ENCODE data around the gene GRPEL2. TPM values are rescaled to one million over a fixed set of nuclear protein-coding genes. Genes with fewer than 3 reads are reported as not detected.

GRPEL2 gene
- total RNA-seq, 1 experiment from 2014 or later, result 48.9 TPM

DNA sequence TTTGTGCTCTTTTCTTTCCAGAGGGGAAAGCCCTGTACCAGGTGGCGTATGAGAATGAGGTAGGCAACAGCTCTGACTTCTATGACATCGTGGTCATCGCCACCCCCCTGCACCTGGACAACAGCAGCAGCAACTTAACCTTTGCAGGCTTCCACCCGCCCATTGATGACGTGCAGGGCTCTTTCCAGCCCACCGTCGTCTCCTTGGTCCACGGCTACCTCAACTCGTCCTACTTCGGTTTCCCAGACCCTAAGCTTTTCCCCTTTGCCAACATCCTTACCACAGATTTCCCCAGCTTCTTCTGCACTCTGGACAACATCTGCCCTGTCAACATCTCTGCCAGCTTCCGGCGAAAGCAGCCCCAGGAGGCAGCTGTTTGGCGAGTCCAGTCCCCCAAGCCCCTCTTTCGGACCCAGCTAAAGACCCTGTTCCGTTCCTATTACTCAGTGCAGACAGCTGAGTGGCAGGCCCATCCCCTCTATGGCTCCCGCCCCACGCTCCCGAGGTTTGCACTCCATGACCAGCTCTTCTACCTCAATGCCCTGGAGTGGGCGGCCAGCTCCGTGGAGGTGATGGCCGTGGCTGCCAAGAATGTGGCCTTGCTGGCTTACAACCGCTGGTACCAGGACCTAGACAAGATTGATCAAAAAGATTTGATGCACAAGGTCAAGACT, 22.8 kb downstream of the GRPEL2 start:
- Histone ChIP-seq H3K9me2 (ENCODE audit: insufficient read depth) (no peaks in the 10 kb centered on the region), H3K27me3 (ENCODE audit: insufficient read depth, low read length) (no peaks in the 10 kb centered on the region), H3K4me1 (ENCODE audit: control insufficient read depth in 1 of 2, insufficient read depth in 2 of 2, low read length in 2 of 2) (peaks cover 4 to 9% of the 10 kb centered on the region in 2 experiments; a peak in 3 of 4 replicates), H2AFZ (ENCODE audit: low read depth, low read length, poor library complexity, severe bottlenecking) (no peak overlapping the region), H3K4me2 (ENCODE audit: low read length) (peak overlapping the region; percentile 35), H4K20me1 (ENCODE audit: insufficient read depth) (no peaks in the 10 kb centered on the region), H3K27ac (ENCODE audit: low read depth, low read length) (no peak overlapping the region), H3K9me3 (ENCODE audit: control insufficient read depth in 1 of 2, insufficient read depth in 1 of 2, low read depth in 1 of 2, low read length in 2 of 2) (no peaks in the 10 kb centered on the region), H3K4me3 (replicated peaks in 1 of 2; ENCODE audit: low read depth in 1 of 2, low read length in 2 of 2) (no peak overlapping the region), H3K36me3 (ENCODE audit: control insufficient read depth in 1 of 2, insufficient read depth in 2 of 2, low read length in 2 of 2) (no peaks in the 10 kb centered on the region), H3K9ac (ENCODE audit: low read length) (no peak overlapping the region), H3K79me2 (ENCODE audit: insufficient read depth, low read length) (no peaks in the 10 kb centered on the region)
- TF ChIP-seq JUND (IDR thresholded peaks at IDR 0.05), result no peak
- no peak for TF ChIP-seq CBX3 (IDR thresholded peaks at IDR 0.05; ENCODE audit: low read depth)
- no peak for TF ChIP-seq EZH2 (IDR thresholded peaks at IDR 0.05)
- no peak for TF ChIP-seq CEBPB (IDR thresholded peaks at IDR 0.05; ENCODE audit: low read depth)
- no peak for TF ChIP-seq FOSL1 (IDR thresholded peaks at IDR 0.05; ENCODE audit: low read depth)
- no peak for TF ChIP-seq SP1 (IDR thresholded peaks at IDR 0.05; ENCODE audit: low read depth)
- TF ChIP-seq, protein P1, sequence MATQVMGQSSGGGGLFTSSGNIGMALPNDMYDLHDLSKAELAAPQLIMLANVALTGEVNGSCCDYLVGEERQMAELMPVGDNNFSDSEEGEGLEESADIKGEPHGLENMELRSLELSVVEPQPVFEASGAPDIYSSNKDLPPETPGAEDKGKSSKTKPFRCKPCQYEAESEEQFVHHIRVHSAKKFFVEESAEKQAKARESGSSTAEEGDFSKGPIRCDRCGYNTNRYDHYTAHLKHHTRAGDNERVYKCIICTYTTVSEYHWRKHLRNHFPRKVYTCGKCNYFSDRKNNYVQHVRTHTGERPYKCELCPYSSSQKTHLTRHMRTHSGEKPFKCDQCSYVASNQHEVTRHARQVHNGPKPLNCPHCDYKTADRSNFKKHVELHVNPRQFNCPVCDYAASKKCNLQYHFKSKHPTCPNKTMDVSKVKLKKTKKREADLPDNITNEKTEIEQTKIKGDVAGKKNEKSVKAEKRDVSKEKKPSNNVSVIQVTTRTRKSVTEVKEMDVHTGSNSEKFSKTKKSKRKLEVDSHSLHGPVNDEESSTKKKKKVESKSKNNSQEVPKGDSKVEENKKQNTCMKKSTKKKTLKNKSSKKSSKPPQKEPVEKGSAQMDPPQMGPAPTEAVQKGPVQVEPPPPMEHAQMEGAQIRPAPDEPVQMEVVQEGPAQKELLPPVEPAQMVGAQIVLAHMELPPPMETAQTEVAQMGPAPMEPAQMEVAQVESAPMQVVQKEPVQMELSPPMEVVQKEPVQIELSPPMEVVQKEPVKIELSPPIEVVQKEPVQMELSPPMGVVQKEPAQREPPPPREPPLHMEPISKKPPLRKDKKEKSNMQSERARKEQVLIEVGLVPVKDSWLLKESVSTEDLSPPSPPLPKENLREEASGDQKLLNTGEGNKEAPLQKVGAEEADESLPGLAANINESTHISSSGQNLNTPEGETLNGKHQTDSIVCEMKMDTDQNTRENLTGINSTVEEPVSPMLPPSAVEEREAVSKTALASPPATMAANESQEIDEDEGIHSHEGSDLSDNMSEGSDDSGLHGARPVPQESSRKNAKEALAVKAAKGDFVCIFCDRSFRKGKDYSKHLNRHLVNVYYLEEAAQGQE (IDR thresholded peaks at IDR 0.05; ENCODE audit: low read depth), result no peak
- TF ChIP-seq POLR2AphosphoS5 (IDR thresholded peaks at IDR 0.05; ENCODE audit: low read depth, low read length), result no peak
- TF ChIP-seq, protein P2, sequence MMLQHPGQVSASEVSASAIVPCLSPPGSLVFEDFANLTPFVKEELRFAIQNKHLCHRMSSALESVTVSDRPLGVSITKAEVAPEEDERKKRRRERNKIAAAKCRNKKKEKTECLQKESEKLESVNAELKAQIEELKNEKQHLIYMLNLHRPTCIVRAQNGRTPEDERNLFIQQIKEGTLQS (IDR thresholded peaks at IDR 0.05), result no peak
- TF ChIP-seq SRF (IDR thresholded peaks at IDR 0.05; ENCODE audit: low read depth), result no peak
- ChIA-PET POLR2A (interaction anchor here (1.5 kb wide), 1 partner anchor 10 kb away, joined by 3 read pairs; the partner anchor contains the start of gene PCYOX1L), CTCF (interaction anchor here (0.6 to 3.5 kb wide), 23 partner anchors 8 to 251 kb away, joined by 3 to 38 read pairs (median 4); partner anchors contain the start of genes ABLIM3, GRPEL2 and PCYOX1L), RAD21 (ENCODE audit: low non-redundant PET in 1 of 2, low total read pairs in 2 of 2, uncharacterized antibody in 2 of 2, unreplicated experiment in 2 of 2) (interaction anchor here (1.2 to 1.8 kb wide), 2 partner anchors 10 to 66 kb away, joined by 4 to 5 read pairs; partner anchors contain the start of gene PCYOX1L (in 1 of the 2))
- ATAC-seq (no peak), DNase-seq (ENCODE audit: low read depth, low spot score) (no peak)
- no TSS peak for BruUV-seq (replicated peaks)
- intact Hi-C loops (cut with micrococcal nuclease), result loop anchor here (1.0 to 5.0 kb wide), 3 partner anchors 64 to 249 kb away; no protein-coding TSS in a partner anchor
